ENCODE measurements around the gene ATG16L2.

GRCh38 chr11:72807021-72807693 is 7.1 kb upstream of the ATG16L2 start:
- TF ChIP-seq POLR2A (IDR thresholded peaks at IDR 0.05; ENCODE audit: low read depth, low read length): no peak
- no peak for TF ChIP-seq USF2 (IDR thresholded peaks at IDR 0.05; ENCODE audit: low read depth, low read length)
- TF ChIP-seq CTCF (conservative IDR thresholded peaks at IDR 0.05; ENCODE audit: low read depth, low read length): no peak
- TF ChIP-seq CHD1 (IDR thresholded peaks at IDR 0.05; ENCODE audit: low read depth, low read length): no peak
- TF ChIP-seq SMC3 (IDR thresholded peaks at IDR 0.05; ENCODE audit: low read depth, low read length): no peak
- TF ChIP-seq RFX5 (IDR thresholded peaks at IDR 0.05; ENCODE audit: low read depth, low read length): no peak
- TF ChIP-seq MAZ (IDR thresholded peaks at IDR 0.05; ENCODE audit: borderline replicate concordance, low read depth, low read length): no peak
- TF ChIP-seq CEBPB (IDR thresholded peaks at IDR 0.05; ENCODE audit: low read depth, low read length): peak; percentile 67
- no peak for TF ChIP-seq ELK1 (IDR thresholded peaks at IDR 0.05; ENCODE audit: borderline replicate concordance, low read depth, low read length)
- TF ChIP-seq MAFK (IDR thresholded peaks at IDR 0.05; ENCODE audit: low read depth, low read length): 0 out of 2 replicates have a peak, but pooled peaks have one; percentile 7
- TF ChIP-seq RAD21 (IDR thresholded peaks at IDR 0.05; ENCODE audit: low read length): no peak
- TF ChIP-seq RCOR1 (IDR thresholded peaks at IDR 0.05; ENCODE audit: insufficient replicate concordance, low read length): no peak
- TF ChIP-seq MXI1 (IDR thresholded peaks at IDR 0.05; ENCODE audit: borderline replicate concordance, low read depth, low read length): no peak
- peak; percentile 80 for TF ChIP-seq NFE2L2 (IDR thresholded peaks at IDR 0.05; ENCODE audit: low read depth, low read length)

All from IMR-90 (cell line).